MCF 10A (cell line): Measurements from ENCODE around the gene ACTR5. TPM values are rescaled to one million over a fixed set of nuclear protein-coding genes. Genes with fewer than 3 reads are reported as not detected.
A peak's percentile ranks its signal among the peaks of the same experiment; 100 is the strongest.

Source experiments
- BruUV-seq: library from RNA; stranded (reverse); fragments of 400-500 nt; replicated peaks from 2 replicates; lab custom pipeline; 2021; lab: Mats Ljungman, UMichigan
- CTCF ChIA-PET: fragments of 300-600 bp; sonication (Branson Sonifier 250); formaldehyde crosslinking; extraction: SDS; loops from one replicate; lab custom pipeline; 2021; ENCODE audit warnings: antibody characterized with exemption, inconsistent platforms; lab: Yijun Ruan, JAX
- POLR2A ChIA-PET: fragments of 300-600, 350-650 bp; sonication (Branson Sonifier 250); formaldehyde crosslinking; extraction: SDS; loops from one replicate; lab custom pipeline; 2020; ENCODE audit warnings: antibody characterized with exemption, inconsistent platforms; lab: Yijun Ruan, JAX
- DNase-seq: peaks from one replicate; pipeline ENCODE4 v3.0.0-alpha.2; 2018; ENCODE audit not compliant: unreplicated experiment
- H3K27ac Mint-ChIP-seq: one replicate; pipeline ENCODE4 v1.8.0; 2022; ENCODE audit warnings: mild to moderate bottlenecking, low read depth, mixed read lengths; ENCODE audit not compliant: unreplicated experiment
- H3K27me3 Mint-ChIP-seq: one replicate; pipeline ENCODE4 v1.8.0; 2022; ENCODE audit warnings: mixed read lengths; ENCODE audit not compliant: insufficient read depth, unreplicated experiment
- H3K36me3 Mint-ChIP-seq: one replicate; pipeline ENCODE4 v1.8.0; 2022; ENCODE audit warnings: mild to moderate bottlenecking, moderate library complexity, mixed read lengths; ENCODE audit not compliant: insufficient read depth, unreplicated experiment
- H3K4me1 Mint-ChIP-seq: one replicate; pipeline ENCODE4 v1.8.0; 2022; ENCODE audit warnings: mixed read lengths; ENCODE audit not compliant: insufficient read depth, unreplicated experiment
- H3K4me3 Mint-ChIP-seq: one replicate; pipeline ENCODE4 v1.8.0; 2022; ENCODE audit warnings: mild to moderate bottlenecking, moderate library complexity, mixed read lengths; ENCODE audit not compliant: unreplicated experiment
- H3K9me3 Mint-ChIP-seq: one replicate; pipeline ENCODE4 v1.8.0; 2022; ENCODE audit warnings: mixed read lengths; ENCODE audit not compliant: unreplicated experiment
- CTCF ChIP-seq: fragments of 200-600 bp; IDR thresholded peaks from one replicate; pipeline ENCODE4 v1.8.0; 2022; ENCODE audit warnings: antibody characterized with exemption, mild to moderate bottlenecking; ENCODE audit not compliant: unreplicated experiment
- intact Hi-C: fragments of 100-400 bp; cut with micrococcal nuclease; formaldehyde crosslinking; loops from 2 replicates; pipeline ENCODE4 v1.14.1; 2022
- total RNA-seq: library from RNA; stranded (reverse); gene quantifications from 2 replicates; pipeline ENCODE4 v1.2.3, GENCODE V29; 2022

Gene ACTR5
- total RNA-seq, 1 experiment from 2014 or later = 6.0 TPM

GRCh38 chr20:38726804-38727606 lies 21.3 kb upstream of the ACTR5 start:
- Mint-ChIP-seq H3K27me3 (peaks cover 93% of the 10 kb centered on the region), H3K36me3 (no peaks in the 10 kb centered on the region), H3K4me3 (no peak overlapping the region), H3K4me1 (peaks cover 6% of the 10 kb centered on the region), H3K27ac (no peak overlapping the region), H3K9me3 (no peaks in the 10 kb centered on the region)
- no TSS peak for BruUV-seq
- ChIA-PET POLR2A (interaction anchor here (0.6 kb wide), 1 partner anchor 95 kb away, joined by 3 read pairs; no protein-coding TSS in a partner anchor), CTCF (interaction anchor here (2.2 kb wide), 1 partner anchor 15 kb away, joined by 8 read pairs; no protein-coding TSS in a partner anchor)
- peak; percentile 12 for TF ChIP-seq CTCF
- DNase-seq = no peak
- intact Hi-C loops = no loop called here

GRCh38 chr20:38727607-38728190 lies 20.6 kb upstream of the ACTR5 start:
- Mint-ChIP-seq H3K36me3 (no peaks in the 10 kb centered on the region), H3K27me3 (peaks cover 93% of the 10 kb centered on the region), H3K27ac (no peak overlapping the region), H3K9me3 (no peaks in the 10 kb centered on the region), H3K4me3 (no peak overlapping the region), H3K4me1 (peaks cover 6% of the 10 kb centered on the region)
- CTCF ChIA-PET = no interaction called here
- DNase-seq = no peak
- intact Hi-C loops = no loop called here
- BruUV-seq = no TSS peak
- POLR2A ChIA-PET = interaction anchor here (0.6 kb wide), 2 partner anchors 35 to 96 kb away, joined by 3 to 5 read pairs; no protein-coding TSS in a partner anchor
- TF ChIP-seq CTCF = no peak

GRCh38 chr20:38728191-38728781 lies 20.0 kb upstream of the ACTR5 start:
- no TSS peak for BruUV-seq
- intact Hi-C loops = no loop called here
- Mint-ChIP-seq H3K27ac (no peak overlapping the region), H3K36me3 (no peaks in the 10 kb centered on the region), H3K27me3 (peaks cover 93% of the 10 kb centered on the region), H3K9me3 (no peaks in the 10 kb centered on the region), H3K4me3 (no peak overlapping the region), H3K4me1 (peaks cover 6% of the 10 kb centered on the region)
- POLR2A ChIA-PET = interaction anchor here (0.6 kb wide), 1 partner anchor 36 kb away, joined by 5 read pairs; no protein-coding TSS in a partner anchor
- no peak for DNase-seq
- CTCF ChIA-PET = interaction anchor here (0.6 to 6.0 kb wide), 5 partner anchors 11 to 147 kb away, joined by 3 to 71 read pairs (median 4); partner anchors contain the start of gene ACTR5
- no peak for TF ChIP-seq CTCF
